Common myeloid progenitor, CD34-positive (primary cell): Measurements from ENCODE around the gene ASIC2.

ENCODE experiments used
- CTCF ChIA-PET: fragments of 350-600 bp; sonication (Branson Sonifier 250); formaldehyde crosslinking; loops from one replicate; lab custom pipeline; 2021; ENCODE audit warnings: antibody characterized with exemption; lab: Charles Lee
- POLR2A ChIA-PET: fragments of 350-600 bp; sonication (Branson Sonifier 250); formaldehyde crosslinking; loops from one replicate; lab custom pipeline; 2021; ENCODE audit warnings: antibody characterized with exemption; lab: Charles Lee
- DNase-seq, 3 donors: peaks; one replicate each; pipeline versions ENCODE4 v3.0.0 to v3.0.0-alpha.2; 2013
- H3K27ac ChIP-seq, 2 experiments: 1 replicate in 1 of 2; 2 replicates in 1 of 2; pipeline ENCODE4 v1.7.0; 2013; ENCODE audit warnings: inconsistent platforms in 2 of 2, low read length in 2 of 2, mild to moderate bottlenecking in 2 of 2, low read depth in 1 of 2, moderate library complexity in 1 of 2; ENCODE audit not compliant: severe bottlenecking in 2 of 2, insufficient read depth in 1 of 2, poor library complexity in 1 of 2
- H3K27me3 ChIP-seq, 5 experiments: replicated peaks in 2 of 5; 1 replicate in 3 of 5; 2 replicates in 2 of 5; pipeline versions ENCODE4 v1.6.1 to v1.7.0; 2013; ENCODE audit warnings: low read length in 4 of 5, mild to moderate bottlenecking in 2 of 5, moderate library complexity in 2 of 5, inconsistent platforms in 1 of 5; ENCODE audit not compliant: insufficient read depth in 5 of 5, control insufficient read depth in 4 of 5
- H3K36me3 ChIP-seq, 4 experiments: 1 replicate in 2 of 4; 2 replicates in 2 of 4; pipeline versions ENCODE4 v1.6.1 to v1.7.0; 2013; ENCODE audit warnings: low read length in 3 of 4, control low read depth in 1 of 4, mild to moderate bottlenecking in 1 of 4; ENCODE audit not compliant: control insufficient read depth in 4 of 4, insufficient read depth in 4 of 4
- H3K4me1 ChIP-seq, 4 experiments: 1 replicate in 3 of 4; 2 replicates in 1 of 4; pipeline versions ENCODE4 v1.6.1 to v1.7.1; 2013; ENCODE audit warnings: low read length in 3 of 4, mild to moderate bottlenecking in 3 of 4, control low read depth in 1 of 4, inconsistent platforms in 1 of 4, moderate library complexity in 1 of 4; ENCODE audit not compliant: control insufficient read depth in 4 of 4, insufficient read depth in 4 of 4; ENCODE audit errors: control extremely low read depth in 1 of 4
- H3K4me3 ChIP-seq, 7 experiments: 1 replicate in 4 of 7; 2 replicates in 3 of 7; pipeline versions ENCODE4 v1.5.1 to v1.7.0; 2013; ENCODE audit warnings: mild to moderate bottlenecking in 7 of 7, low read length in 6 of 7, moderate library complexity in 6 of 7, inconsistent platforms in 2 of 7, low read depth in 2 of 7, control low read depth in 1 of 7; ENCODE audit not compliant: insufficient read depth in 4 of 7, control insufficient read depth in 1 of 7; ENCODE audit errors: extremely low read depth in 1 of 7
- H3K9me3 ChIP-seq, 5 experiments: 1 replicate in 4 of 5; 2 replicates in 1 of 5; pipeline versions ENCODE4 v1.6.1 to v1.7.1; 2013; ENCODE audit warnings: low read length in 4 of 5, mild to moderate bottlenecking in 2 of 5, inconsistent platforms in 1 of 5, low read depth in 1 of 5, moderate library complexity in 1 of 5; ENCODE audit not compliant: control insufficient read depth in 4 of 5, insufficient read depth in 2 of 5; ENCODE audit errors: control extremely low read depth in 1 of 5
- WGBS: methylation state at CpG from one replicate; pipeline ENCODE4 v1.1.5; 2013; ENCODE audit not compliant: insufficient coverage; 5-methylcytosine and 5-hydroxymethylcytosine counted together

Gene ASIC2

GRCh38 chr17:33099906-33100305 is 193.2 kb downstream of the ASIC2 start:
- no peak for DNase-seq
- no peaks in the 10 kb centered on the region for H3K36me3 ChIP-seq
- WGBS, result 100% methylated on average over 1 of the region's 2 CpGs
- CTCF ChIA-PET, result no interaction called here
- peaks cover 0 to 26% (median 2%) of the 10 kb centered on the region in 5 experiments for H3K27me3 ChIP-seq
- H3K9me3 ChIP-seq, result peaks cover 0 to 4% (median 0%) of the 10 kb centered on the region in 5 experiments
- no peaks in the 10 kb centered on the region for H3K4me1 ChIP-seq
- no peak overlapping the region for H3K27ac ChIP-seq
- POLR2A ChIA-PET, result no interaction called here
- no peak overlapping the region for H3K4me3 ChIP-seq

GRCh38 chr17:33099252-33099651 is 193.8 kb downstream of the ASIC2 start:
- CTCF ChIA-PET, result no interaction called here
- 100% methylated on average over 4 of the region's 6 CpGs for WGBS
- Histone ChIP-seq H3K4me3 (no peak overlapping the region), H3K36me3 (no peaks in the 10 kb centered on the region), H3K27me3 (peaks cover 0 to 26% (median 2%) of the 10 kb centered on the region in 5 experiments), H3K27ac (no peak overlapping the region), H3K9me3 (peaks cover 0 to 2% (median 0%) of the 10 kb centered on the region in 5 experiments), H3K4me1 (no peaks in the 10 kb centered on the region)
- POLR2A ChIA-PET, result no interaction called here
- DNase-seq, result no peak

GRCh38 chr17:33097411-33097810 is 195.7 kb downstream of the ASIC2 start:
- no peak for DNase-seq
- ChIA-PET CTCF (interaction anchor here (0.8 kb wide), 1 partner anchor 9 kb away, joined by 3 read pairs; no protein-coding TSS in a partner anchor), POLR2A (no interaction called here)
- no peaks in the 10 kb centered on the region for H3K36me3 ChIP-seq
- peaks cover 0 to 40% (median 2%) of the 10 kb centered on the region in 5 experiments for H3K27me3 ChIP-seq
- H3K4me3 ChIP-seq, result no peak overlapping the region
- H3K9me3 ChIP-seq, result no peaks in the 10 kb centered on the region
- H3K27ac ChIP-seq, result no peak overlapping the region
- 89% methylated on average over 8 of the region's 8 CpGs for WGBS
- H3K4me1 ChIP-seq, result no peaks in the 10 kb centered on the region

- POLR2A ChIA-PET, result no interaction called here
- Histone ChIP-seq H3K27me3 (peaks cover 0 to 47% (median 2%) of the 10 kb centered on the region in 5 experiments), H3K36me3 (no peaks in the 10 kb centered on the region), H3K4me1 (no peaks in the 10 kb centered on the region), H3K9me3 (no peaks in the 10 kb centered on the region), H3K27ac (no peak overlapping the region), H3K4me3 (no peak overlapping the region)
- DNase-seq, result no peak
- CTCF ChIA-PET, result interaction anchor here (1.3 kb wide), 1 partner anchor 47 kb away, joined by 4 read pairs; no protein-coding TSS in a partner anchor
- WGBS, result 93% methylated on average over 4 of the region's 4 CpGs
These were observed 196.9 kb downstream of the ASIC2 start for GRCh38 chr17:33096161-33096560.

GRCh38 chr17:33091271-33091670 is 201.8 kb downstream of the ASIC2 start:
- H3K36me3 ChIP-seq, result no peaks in the 10 kb centered on the region
- CTCF ChIA-PET, result no interaction called here
- no peak overlapping the region for H3K27ac ChIP-seq
- no peak for DNase-seq
- POLR2A ChIA-PET, result no interaction called here
- 83% methylated on average over 5 of the region's 5 CpGs for WGBS
- H3K4me3 ChIP-seq, result no peak overlapping the region
- no peaks in the 10 kb centered on the region for H3K4me1 ChIP-seq
- no peaks in the 10 kb centered on the region for H3K9me3 ChIP-seq
- peaks cover 0 to 40% (median 2%) of the 10 kb centered on the region in 5 experiments for H3K27me3 ChIP-seq

- Histone ChIP-seq H3K4me1 (no peaks in the 10 kb centered on the region), H3K27ac (no peak overlapping the region), H3K36me3 (no peaks in the 10 kb centered on the region), H3K9me3 (no peaks in the 10 kb centered on the region), H3K27me3 (peaks cover 0 to 43% (median 2%) of the 10 kb centered on the region in 5 experiments), H3K4me3 (no peak overlapping the region)
- 88% methylated on average over 1 of the region's 1 CpG for WGBS
- no peak for DNase-seq
- ChIA-PET POLR2A (no interaction called here), CTCF (no interaction called here)
These were observed 202.3 kb downstream of the ASIC2 start for GRCh38 chr17:33090806-33091205.

- H3K36me3 ChIP-seq, result no peaks in the 10 kb centered on the region
- H3K9me3 ChIP-seq, result no peaks in the 10 kb centered on the region
- no peak overlapping the region for H3K4me3 ChIP-seq
- peaks cover 0 to 35% (median 3%) of the 10 kb centered on the region in 5 experiments for H3K27me3 ChIP-seq
- H3K27ac ChIP-seq, result no peak overlapping the region
- H3K4me1 ChIP-seq, result no peaks in the 10 kb centered on the region
- ChIA-PET POLR2A (no interaction called here), CTCF (no interaction called here)
- no peak for DNase-seq
These were observed 206.2 kb downstream of the ASIC2 start for GRCh38 chr17:33086878-33087277.
